Endometrium (tissue), 2 donors: ENCODE results near the gene SFTPA2.
"Not testable (repeated sequence)": the region's sequence is repeated elsewhere in the genome, so short reads cannot be mapped to it uniquely, and the experiment has no call there.

Source experiments
- FAIRE-seq: peaks from 2 replicates; lab custom pipeline; 2012; peaks lifted over from hg19 to GRCh38; lab: Jason Lieb, UNC
- donor health status: control.
- donor health status: control.

Gene SFTPA2

GRCh38 chr10:79509934-79510508 is 50.2 kb downstream of the SFTPA2 start:
- not testable (repeated sequence) for FAIRE-seq

- FAIRE-seq, result not testable (repeated sequence)
Observed at GRCh38 chr10:79509306-79509933, 50.8 kb downstream of the SFTPA2 start.

- FAIRE-seq, result not testable (repeated sequence)
Observed at GRCh38 chr10:79508245-79508644, 52.0 kb downstream of the SFTPA2 start.

- no peak for FAIRE-seq
Observed at GRCh38 chr10:79507440-79508167, 52.6 kb downstream of the SFTPA2 start.
